Uterine smooth muscle cell (primary cell): ENCODE results near the gene COIL. TPM values are rescaled to one million over a fixed set of nuclear protein-coding genes. Genes with fewer than 3 reads are reported as not detected.

ENCODE experiments used
- total RNA-seq: library from RNA; depleted of rRNA; stranded (reverse); fragments of >200 nt; gene quantifications from 2 replicates; pipeline ENCODE4 v1.2.3, GENCODE V29; 2014

COIL gene, protein sequence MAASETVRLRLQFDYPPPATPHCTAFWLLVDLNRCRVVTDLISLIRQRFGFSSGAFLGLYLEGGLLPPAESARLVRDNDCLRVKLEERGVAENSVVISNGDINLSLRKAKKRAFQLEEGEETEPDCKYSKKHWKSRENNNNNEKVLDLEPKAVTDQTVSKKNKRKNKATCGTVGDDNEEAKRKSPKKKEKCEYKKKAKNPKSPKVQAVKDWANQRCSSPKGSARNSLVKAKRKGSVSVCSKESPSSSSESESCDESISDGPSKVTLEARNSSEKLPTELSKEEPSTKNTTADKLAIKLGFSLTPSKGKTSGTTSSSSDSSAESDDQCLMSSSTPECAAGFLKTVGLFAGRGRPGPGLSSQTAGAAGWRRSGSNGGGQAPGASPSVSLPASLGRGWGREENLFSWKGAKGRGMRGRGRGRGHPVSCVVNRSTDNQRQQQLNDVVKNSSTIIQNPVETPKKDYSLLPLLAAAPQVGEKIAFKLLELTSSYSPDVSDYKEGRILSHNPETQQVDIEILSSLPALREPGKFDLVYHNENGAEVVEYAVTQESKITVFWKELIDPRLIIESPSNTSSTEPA
- 13.6 and 17.9 TPM in 2 replicates for total RNA-seq

DNA sequence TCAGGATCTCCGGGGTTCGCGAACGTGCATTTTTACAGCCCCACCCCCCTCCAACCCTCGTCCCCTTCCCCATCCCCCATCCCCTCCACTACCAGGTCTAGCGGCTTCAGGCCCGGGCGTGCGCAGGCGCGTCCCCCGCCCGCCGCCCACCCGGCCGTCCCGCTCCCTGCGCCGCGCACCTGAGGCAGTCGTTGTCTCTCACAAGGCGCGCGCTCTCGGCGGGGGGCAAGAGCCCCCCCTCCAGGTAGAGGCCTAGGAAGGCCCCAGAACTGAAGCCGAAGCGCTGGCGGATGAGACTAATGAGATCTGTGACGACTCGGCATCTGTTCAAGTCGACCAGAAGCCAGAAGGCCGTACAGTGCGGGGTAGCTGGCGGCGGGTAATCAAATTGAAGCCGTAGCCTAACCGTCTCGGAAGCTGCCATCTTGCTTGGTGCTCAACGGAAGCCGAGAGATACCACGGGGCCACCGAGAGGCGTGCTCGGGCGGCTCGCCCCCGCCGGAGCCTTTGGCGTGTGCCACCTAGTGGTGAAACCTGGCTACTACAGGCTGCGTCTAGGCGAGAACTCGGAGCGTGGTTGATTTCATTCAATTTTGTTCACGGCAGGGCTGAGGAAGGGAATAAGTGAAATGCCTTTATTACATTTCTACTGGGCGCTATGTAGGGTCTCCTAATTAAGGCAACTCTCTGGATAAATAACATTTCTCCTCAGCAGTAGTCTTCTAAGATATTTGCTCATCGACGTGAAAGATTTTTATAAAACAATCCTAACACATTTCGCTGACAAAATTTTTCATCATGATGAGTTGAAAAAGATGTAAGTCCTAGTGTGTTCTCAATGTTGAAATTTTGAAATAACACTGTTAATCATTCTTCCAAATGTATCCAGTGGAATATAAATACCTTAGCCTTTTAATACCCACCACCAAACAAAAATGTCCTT lies at the start of gene COIL:
Gene COIL (minus strand): TSS at position 455 of the 943 bp plus-strand sequence. CDS start 31 bp downstream, at position 424.

DNA sequence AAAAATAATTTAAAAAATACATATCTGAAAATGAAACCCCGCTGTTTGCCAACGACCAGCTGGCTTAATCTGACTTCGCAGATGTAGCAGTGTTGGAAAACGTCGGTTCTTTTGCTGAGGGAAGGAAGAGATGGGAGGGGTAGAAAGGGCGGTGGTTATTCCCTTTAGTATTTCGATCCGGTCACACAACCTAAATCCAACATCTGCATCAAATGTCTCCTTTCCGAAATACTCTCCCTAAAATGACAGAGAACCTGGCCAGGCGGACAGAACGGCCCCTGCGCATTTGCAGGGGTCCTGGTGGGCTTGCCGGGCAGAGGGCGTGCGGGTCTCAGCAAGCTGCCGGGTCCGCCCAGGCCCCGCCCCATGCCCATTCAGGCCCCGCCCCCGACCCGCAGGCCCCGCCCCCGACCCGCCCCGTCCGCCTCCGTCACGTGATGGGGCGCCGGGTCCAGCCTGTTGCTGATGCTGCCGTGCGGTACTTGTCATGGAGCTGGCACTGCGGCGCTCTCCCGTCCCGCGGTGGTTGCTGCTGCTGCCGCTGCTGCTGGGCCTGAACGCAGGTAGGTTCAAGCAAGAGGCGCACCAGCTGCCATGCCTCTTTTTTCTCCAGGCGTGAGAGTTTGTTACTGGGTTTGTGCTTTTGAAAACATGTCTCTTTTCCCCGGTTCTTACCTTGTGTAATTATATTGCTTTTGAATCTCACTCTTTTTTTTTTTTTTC lies 17.0 kb upstream of the COIL start, which contains the start of gene SCPEP1:
Gene SCPEP1 (plus strand): TSS at position 459 of the 723 bp plus-strand sequence. CDS start 29 bp downstream, at position 488.

DNA sequence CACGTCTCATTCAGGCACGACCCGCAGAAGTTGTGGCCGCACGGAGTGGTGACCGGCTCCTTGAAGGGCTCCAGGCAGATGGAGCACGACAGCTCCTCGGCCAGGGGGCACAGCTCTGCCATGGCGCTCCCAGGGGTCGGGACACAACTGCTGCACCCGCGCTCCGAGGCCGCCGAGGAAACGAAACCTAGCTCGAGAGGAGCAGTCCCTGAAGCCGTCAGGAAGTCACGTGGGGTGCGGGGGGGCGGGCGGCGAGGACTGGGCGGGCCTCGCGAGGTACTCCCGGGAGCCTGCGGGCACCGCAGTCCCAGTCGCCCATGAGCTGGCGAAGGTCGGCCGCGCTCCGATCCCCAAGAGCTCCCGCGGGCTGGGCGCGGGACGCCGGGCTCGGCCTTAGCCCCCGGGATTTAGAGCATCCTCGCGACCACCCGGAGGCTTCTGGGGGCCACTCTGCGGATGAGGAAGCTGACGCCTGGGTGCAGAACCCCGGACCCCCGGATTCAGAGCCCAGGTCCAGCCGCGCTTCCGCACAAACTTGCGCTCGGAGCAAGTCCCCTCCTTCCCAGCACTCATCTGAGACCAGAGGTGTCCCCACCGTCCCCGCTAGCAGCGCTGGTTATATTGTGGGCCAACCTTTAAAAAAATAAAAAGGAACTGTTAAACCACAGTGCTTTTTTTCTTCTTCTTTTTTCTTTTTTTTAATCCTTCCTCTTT lies 46.8 kb downstream of the COIL start, which contains the start of gene TRIM25:
Gene TRIM25 (minus strand): TSS at position 183 of the 714 bp plus-strand sequence. CDS start 61 bp downstream, at position 122.

Other genes starting within 250 kb of the COIL start
- 0.87 and 1.1 TPM in 2 replicates for gene C17orf67, start 127.1 kb downstream of the COIL start, total RNA-seq
- 9.5 and 9.6 TPM in 2 replicates for gene DGKE, start 126.9 kb downstream of the COIL start, total RNA-seq
- gene TRIM25, start 47.0 kb downstream of the COIL start, total RNA-seq = 32.6 and 52.9 TPM in 2 replicates
- gene SCPEP1, start 17.1 kb upstream of the COIL start, total RNA-seq = 48.0 and 72.7 TPM in 2 replicates
- gene AKAP1, start 124.2 kb upstream of the COIL start, total RNA-seq = 10.1 and 13.9 TPM in 2 replicates